Measurements from ENCODE around the gene NBAS. TPM values are rescaled to one million over a fixed set of nuclear protein-coding genes. Genes with fewer than 3 reads are reported as not detected.

Gene NBAS
- polyA plus RNA-seq, 1 donor (not counting 4 experiments of a cell fraction or from before 2014, with no cell fraction given), result 27.9 TPM

DNA sequence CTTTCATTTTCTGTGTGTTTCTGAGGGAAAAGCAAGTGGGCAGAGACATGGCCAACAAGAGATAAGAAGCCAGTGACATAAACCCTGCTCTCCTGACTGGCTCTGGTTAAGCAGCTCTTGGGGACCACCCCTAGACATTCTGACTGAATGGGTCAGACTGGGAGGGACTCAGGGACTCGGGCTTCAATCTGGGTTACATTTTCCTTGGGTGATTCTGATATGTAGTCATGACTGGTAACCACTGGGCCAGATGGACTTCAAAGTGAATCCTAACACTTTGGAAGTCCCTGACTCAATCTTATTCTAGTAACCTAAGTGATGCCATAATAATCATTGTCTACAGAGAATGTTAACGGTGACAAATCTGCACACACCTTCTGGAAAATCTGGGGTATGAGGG lies 397.8 kb downstream of the NBAS start:
- H3K4me2 ChIP-seq (ENCODE audit: control insufficient read depth, extremely low read depth, insufficient read depth, low read depth, low read length), result no peak overlapping the region
- no peak overlapping the region for H3K9ac ChIP-seq (ENCODE audit: control insufficient read depth, extremely low read depth, insufficient read depth, low read length)
- DNase-seq (ENCODE audit: low read depth, low spot score) (no peak), FAIRE-seq (no peak)
- H3K27ac ChIP-seq (ENCODE audit: control insufficient read depth, insufficient read depth, low read length), result no peak overlapping the region
- no peaks in the 10 kb centered on the region for H4K20me1 ChIP-seq (ENCODE audit: control insufficient read depth, extremely low read depth, insufficient read depth, low read length)
- peaks cover 2 to 3% of the 10 kb centered on the region in 2 experiments for H3K36me3 ChIP-seq (ENCODE audit: control insufficient read depth in 2 of 2, extremely low read depth in 1 of 2, insufficient read depth in 2 of 2, low read length in 2 of 2)
- no peak overlapping the region for H3K4me3 ChIP-seq (ENCODE audit: control insufficient read depth in 2 of 3, extremely low read depth in 1 of 3, insufficient read depth in 2 of 3, low read depth in 1 of 3, low read length in 3 of 3)
- no peaks in the 10 kb centered on the region for H3K27me3 ChIP-seq (ENCODE audit: control insufficient read depth, extremely low read depth, insufficient read depth, low read length)
- H3K79me2 ChIP-seq (ENCODE audit: control insufficient read depth, insufficient read depth, low read length), result no peaks in the 10 kb centered on the region
- no peaks in the 10 kb centered on the region for H3K9me3 ChIP-seq (ENCODE audit: control insufficient read depth, low read depth, low read length)
- H2AFZ ChIP-seq (ENCODE audit: control insufficient read depth, low read length), result no peak overlapping the region
- no peak for TF ChIP-seq EZH2 (IDR thresholded peaks at IDR 0.05; ENCODE audit: low read length)
- TF ChIP-seq, protein P1, sequence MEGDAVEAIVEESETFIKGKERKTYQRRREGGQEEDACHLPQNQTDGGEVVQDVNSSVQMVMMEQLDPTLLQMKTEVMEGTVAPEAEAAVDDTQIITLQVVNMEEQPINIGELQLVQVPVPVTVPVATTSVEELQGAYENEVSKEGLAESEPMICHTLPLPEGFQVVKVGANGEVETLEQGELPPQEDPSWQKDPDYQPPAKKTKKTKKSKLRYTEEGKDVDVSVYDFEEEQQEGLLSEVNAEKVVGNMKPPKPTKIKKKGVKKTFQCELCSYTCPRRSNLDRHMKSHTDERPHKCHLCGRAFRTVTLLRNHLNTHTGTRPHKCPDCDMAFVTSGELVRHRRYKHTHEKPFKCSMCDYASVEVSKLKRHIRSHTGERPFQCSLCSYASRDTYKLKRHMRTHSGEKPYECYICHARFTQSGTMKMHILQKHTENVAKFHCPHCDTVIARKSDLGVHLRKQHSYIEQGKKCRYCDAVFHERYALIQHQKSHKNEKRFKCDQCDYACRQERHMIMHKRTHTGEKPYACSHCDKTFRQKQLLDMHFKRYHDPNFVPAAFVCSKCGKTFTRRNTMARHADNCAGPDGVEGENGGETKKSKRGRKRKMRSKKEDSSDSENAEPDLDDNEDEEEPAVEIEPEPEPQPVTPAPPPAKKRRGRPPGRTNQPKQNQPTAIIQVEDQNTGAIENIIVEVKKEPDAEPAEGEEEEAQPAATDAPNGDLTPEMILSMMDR (optimal IDR thresholded peaks at IDR 0.05 in 1 of 3, IDR thresholded peaks at IDR 0.05 in 1 of 3, conservative IDR thresholded peaks at IDR 0.05 in 1 of 3; ENCODE audit: extremely low read depth in 1 of 3, insufficient read depth in 2 of 3, low read length in 3 of 3), result no peak
- dilution Hi-C loops (cut with MboI; ENCODE audit: extremely low pct_ligation_motif_present, low sequenced_read_pairs), result no loop called here
- peaks cover 6% of the 10 kb centered on the region for H3K4me1 ChIP-seq (ENCODE audit: control insufficient read depth, extremely low read depth, insufficient read depth, low read length)
- H3K9me1 ChIP-seq (ENCODE audit: control insufficient read depth, extremely low read depth, insufficient read depth, low read length), result no peaks in the 10 kb centered on the region

DNA sequence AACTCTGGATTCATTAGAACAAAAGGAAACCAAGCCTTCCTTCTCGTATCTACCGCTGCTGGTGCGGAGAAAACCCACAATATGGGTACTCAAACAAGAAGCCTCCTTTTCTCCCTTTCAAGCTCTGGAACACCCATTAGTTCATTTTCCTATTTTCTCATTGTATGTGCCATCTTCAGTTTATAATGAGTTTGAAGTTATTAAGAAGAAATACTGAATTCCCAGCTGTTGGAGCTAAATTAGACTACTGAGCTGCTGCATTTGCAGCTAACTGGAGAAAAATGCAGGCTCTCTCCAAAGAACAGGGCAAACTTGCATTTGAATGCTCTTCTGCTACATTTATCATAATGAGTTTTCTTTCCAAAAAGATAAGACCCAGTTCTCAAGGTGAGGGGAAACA lies 398.5 kb downstream of the NBAS start:
- FAIRE-seq, result no peak
- peaks cover 2 to 3% of the 10 kb centered on the region in 2 experiments for H3K36me3 ChIP-seq (ENCODE audit: control insufficient read depth in 2 of 2, extremely low read depth in 1 of 2, insufficient read depth in 2 of 2, low read length in 2 of 2)
- TF ChIP-seq EZH2 (IDR thresholded peaks at IDR 0.05; ENCODE audit: low read length), result no peak
- TF ChIP-seq, protein P1 (optimal IDR thresholded peaks at IDR 0.05 in 1 of 3, IDR thresholded peaks at IDR 0.05 in 1 of 3, conservative IDR thresholded peaks at IDR 0.05 in 1 of 3; ENCODE audit: extremely low read depth in 1 of 3, insufficient read depth in 2 of 3, low read length in 3 of 3), result no peak
- DNase-seq (ENCODE audit: low read depth, low spot score), result no peak
- no peak overlapping the region for H2AFZ ChIP-seq (ENCODE audit: control insufficient read depth, low read length)
- no peaks in the 10 kb centered on the region for H4K20me1 ChIP-seq (ENCODE audit: control insufficient read depth, extremely low read depth, insufficient read depth, low read length)
- H3K27ac ChIP-seq (ENCODE audit: control insufficient read depth, insufficient read depth, low read length), result no peak overlapping the region
- no peaks in the 10 kb centered on the region for H3K27me3 ChIP-seq (ENCODE audit: control insufficient read depth, extremely low read depth, insufficient read depth, low read length)
- H3K9ac ChIP-seq (ENCODE audit: control insufficient read depth, extremely low read depth, insufficient read depth, low read length), result no peak overlapping the region
- no peaks in the 10 kb centered on the region for H3K79me2 ChIP-seq (ENCODE audit: control insufficient read depth, insufficient read depth, low read length)
- peaks cover 10% of the 10 kb centered on the region for H3K4me1 ChIP-seq (ENCODE audit: control insufficient read depth, extremely low read depth, insufficient read depth, low read length)
- H3K4me2 ChIP-seq (ENCODE audit: control insufficient read depth, extremely low read depth, insufficient read depth, low read depth, low read length), result no peak overlapping the region
- H3K9me3 ChIP-seq (ENCODE audit: control insufficient read depth, low read depth, low read length), result no peaks in the 10 kb centered on the region
- H3K4me3 ChIP-seq (ENCODE audit: control insufficient read depth in 2 of 3, extremely low read depth in 1 of 3, insufficient read depth in 2 of 3, low read depth in 1 of 3, low read length in 3 of 3), result no peak overlapping the region
- no peaks in the 10 kb centered on the region for H3K9me1 ChIP-seq (ENCODE audit: control insufficient read depth, extremely low read depth, insufficient read depth, low read length)
- dilution Hi-C loops (cut with MboI; ENCODE audit: extremely low pct_ligation_motif_present, low sequenced_read_pairs), result no loop called here

All from keratinocyte (primary cell).